Stimulated activated CD4-positive, alpha-beta T cell treated with anti-CD3 and anti-CD28 coated beads, Interleukin-1b, Interleukin-23, amount 100 ng/mL, for 24 hours (primary cell): ENCODE results near the gene GIT2.
A peak's percentile ranks its signal among the peaks of the same experiment; 100 is the strongest.
"Not testable (repeated sequence)": the region's sequence is repeated elsewhere in the genome, so short reads cannot be mapped to it uniquely, and the experiment has no call there.

ENCODE experiments used
- DNase-seq, 4 experiments: peaks; one replicate each; pipeline ENCODE4 v3.0.0-alpha.2; 2020; ENCODE audit warnings: low read depth in 4 of 4, low spot score in 1 of 4

GIT2 gene

GRCh38 chr12:109892748-109893147 is 103.4 kb downstream of the GIT2 start:
- no peak for DNase-seq

DNA sequence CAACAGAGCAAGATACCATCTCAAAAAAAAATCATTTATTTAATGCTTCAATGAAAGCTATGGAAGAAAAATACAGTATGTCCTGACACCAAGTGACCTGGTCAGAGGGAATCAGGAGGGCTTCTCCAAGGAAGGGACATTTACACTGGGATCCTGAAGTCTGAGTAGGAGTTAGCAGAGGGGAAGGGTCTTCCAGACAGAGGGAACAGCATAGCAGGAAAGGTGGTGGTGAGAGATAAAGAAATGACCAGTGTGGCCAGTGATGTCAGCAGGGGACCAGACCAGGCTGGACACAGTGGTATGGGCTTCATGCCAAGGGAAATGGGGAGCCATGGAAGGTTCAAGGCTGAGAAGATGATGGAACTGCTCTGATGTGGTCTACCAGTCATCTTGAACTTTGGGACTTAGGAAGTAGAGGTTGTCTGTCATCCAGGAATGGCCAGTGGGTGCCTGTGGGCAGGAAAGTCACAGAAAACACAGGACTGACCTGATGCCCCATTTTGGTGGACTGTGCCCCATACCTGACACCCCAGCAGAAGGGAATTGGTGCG is 103.9 kb downstream of the GIT2 start:
- DNase-seq, result no peak

DNA sequence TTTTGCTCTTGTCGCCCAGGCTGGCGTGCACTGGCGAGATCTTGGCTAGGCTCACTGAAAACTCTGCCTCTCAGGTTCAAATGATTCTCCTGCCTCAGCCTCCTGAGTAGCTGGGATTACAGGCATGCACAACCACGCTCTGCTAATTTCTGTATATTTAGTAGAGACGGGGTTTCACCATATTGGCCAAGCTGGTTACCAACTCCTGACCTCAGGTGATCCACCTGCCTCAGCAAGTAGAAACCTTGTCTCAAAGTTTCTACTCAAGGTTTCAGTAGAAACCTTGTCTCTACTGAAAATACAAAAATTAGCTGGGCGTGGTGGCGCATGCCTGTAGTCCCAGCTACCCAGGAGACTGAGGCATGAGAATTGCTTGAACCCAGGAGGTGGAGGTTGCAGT is 104.4 kb downstream of the GIT2 start:
- not testable (repeated sequence) for DNase-seq

DNA sequence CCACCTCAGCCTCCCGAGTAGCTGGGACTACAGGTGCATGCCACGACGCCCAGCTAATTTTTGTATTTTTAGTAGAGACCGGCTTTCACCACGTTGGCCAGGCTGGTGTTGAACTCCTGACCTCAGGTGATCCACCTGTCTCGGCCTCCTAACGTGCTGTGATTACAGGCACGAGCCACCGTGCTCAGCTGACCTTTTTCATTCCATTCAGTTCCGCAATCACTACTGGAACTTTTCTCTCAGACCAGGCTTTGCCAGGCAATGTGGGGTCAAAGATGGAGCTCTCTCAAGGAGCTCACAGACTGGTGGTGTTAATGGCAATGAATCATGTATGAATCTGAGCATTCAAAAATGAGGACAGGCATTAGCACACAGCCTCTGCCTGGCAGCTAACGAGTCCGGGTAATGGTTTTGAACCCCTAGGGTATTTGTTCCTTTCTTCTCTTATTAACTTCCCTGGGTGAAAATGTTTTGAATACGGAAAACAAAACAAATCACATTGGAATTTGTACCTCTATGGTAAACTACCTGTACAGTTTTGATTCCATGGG is 105.5 kb downstream of the GIT2 start:
- no peak for DNase-seq

DNA sequence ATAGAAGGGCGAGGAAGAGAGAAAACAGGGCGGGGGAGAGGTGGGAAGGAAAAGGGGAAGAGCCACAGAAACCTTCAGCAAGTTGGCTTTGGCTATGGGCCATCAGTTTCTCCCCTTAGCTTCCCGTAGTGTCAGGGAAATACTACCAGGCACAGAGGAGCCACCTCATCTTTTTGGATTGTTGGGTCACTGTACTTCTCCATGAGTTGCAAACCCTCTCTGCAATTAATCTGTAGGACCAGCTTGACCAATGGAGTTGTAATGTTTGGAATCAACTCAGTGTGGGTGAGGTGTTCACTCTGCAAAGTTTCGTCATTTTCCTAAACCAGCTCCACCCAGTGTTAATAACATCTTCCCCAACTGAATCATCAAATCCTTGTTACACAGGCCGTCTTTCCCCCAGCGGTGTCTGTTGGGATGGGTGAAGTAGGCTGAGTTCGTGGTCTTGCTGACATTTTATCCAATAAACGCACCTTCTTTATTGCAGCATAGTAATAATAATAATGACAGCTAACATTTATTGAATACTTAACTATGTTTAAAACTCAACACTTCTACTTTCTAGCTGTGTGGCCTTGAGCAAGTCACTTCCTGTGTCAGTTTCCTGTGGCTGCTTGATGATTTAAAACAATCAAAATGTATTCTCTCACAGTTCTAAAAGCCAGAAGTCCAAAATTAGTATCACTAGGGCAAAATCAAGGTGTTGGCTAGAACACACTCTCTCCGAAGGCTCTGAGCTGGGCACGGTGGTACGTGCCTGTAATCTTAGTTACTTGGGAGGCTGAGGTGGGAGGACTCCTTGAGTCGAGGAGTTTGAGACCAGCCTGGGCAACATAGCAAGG is 107.8 kb downstream of the GIT2 start:
- no peak for DNase-seq

DNA sequence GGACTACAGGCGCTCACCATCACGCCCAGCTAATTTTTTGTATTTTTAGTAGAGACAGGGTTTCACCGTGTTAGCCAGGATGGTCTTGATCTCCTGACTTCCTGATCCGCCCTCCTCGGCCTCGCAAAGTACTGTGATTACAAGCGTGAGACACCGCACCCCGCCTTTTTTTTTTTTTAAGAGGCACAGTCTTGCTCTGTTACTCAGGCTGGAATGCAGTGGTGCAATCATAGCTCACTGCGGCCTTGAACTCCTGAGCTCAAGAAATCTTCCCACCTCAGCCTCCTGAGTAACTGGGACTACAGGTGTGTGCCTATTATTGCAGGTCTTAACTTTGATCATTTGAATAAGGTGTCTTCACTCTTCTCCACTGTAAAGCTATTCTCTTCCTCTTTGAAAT is 110.6 kb downstream of the GIT2 start:
- DNase-seq, result no peak

- DNase-seq, result no peak
These were observed 112.7 kb downstream of the GIT2 start for GRCh38 chr12:109883461-109883860.

GRCh38 chr12:109881752-109882151 is 114.4 kb downstream of the GIT2 start:
- DNase-seq, result no peak

GRCh38 chr12:109880938-109881337 is 115.2 kb downstream of the GIT2 start:
- DNase-seq, result no peak

DNA sequence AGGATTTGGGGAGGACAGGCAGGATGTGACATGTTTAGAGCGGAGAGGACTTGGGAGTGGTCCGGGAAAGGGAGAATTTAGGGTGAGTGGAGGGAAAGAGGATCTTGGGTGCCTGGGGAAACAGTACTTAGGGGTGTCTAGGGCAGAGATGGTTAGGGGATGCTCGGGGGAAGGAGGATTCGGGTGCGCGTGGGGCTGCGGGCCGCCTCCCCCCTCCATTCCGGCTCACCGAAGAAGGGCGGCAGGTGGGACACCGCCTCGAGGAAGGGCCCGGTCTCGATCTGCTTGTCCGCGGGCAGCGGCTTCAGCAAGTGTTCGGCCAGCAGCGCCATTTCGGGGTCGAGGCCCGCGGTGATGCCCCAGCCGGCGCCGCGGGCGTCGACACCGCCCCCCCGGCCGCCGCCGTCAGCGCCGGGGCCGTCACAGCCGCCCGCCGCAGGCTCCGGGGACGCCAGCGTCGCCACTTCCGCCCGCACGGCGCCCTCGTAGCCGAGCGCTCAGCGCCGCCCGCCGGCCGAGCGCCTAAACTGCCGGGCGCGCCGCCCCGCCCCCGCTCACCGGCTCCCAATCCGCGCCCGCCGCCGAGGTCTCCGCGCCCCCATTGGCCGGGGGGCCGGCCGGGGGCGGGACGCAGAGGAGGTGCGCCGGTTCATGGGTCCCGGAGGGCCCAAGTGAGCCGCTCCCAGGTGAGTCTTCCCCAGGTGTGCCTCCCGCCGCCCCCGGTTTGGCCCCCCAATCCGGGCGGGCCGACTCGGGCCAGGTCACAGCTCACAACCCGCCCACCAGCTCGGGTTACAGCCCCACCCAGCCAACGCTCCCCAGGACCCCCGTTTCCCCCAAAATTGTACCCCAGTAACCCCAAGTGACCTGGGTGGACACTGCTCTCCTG is 115.9 kb downstream of the GIT2 start, which contains the start of gene GLTP:
Gene GLTP, minus strand, starts transcription at position 499 of the 889 bp plus-strand sequence. Its CDS starts 167 bp downstream, at position 332.
- DNase-seq, result peak; percentile 70 to 85 (median 76)
